HG02588 (cell line): ENCODE measurements around the gene MOGAT3.

ENCODE experiments used
- ATAC-seq: cut with Tn5 transposase; IDR thresholded peaks from one replicate; pipeline ENCODE4 v1.9.1; 2021; ENCODE audit warnings: mild to moderate bottlenecking, moderate library complexity; ENCODE audit not compliant: unreplicated experiment

Gene MOGAT3

DNA sequence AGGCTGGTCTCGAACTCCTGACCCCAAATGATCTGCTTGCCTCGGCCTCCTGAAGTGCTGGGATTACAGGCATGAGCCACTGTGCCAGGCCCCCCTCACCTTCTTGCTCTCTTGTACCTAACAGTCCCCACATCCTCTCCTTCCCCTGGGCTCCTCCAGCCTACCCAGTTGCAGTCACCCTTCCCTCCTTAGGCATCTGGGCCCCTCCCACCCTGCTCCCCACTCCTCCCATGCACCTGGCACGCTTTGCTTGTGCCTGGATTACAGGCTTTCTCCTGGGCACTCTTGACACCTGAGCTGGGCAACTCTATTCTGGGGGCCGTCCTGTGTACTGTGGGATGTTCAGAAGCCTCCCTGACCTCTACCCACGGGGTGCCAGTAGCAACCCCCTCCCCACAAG, 33.8 kb upstream of the MOGAT3 start:
- no peak for ATAC-seq

DNA sequence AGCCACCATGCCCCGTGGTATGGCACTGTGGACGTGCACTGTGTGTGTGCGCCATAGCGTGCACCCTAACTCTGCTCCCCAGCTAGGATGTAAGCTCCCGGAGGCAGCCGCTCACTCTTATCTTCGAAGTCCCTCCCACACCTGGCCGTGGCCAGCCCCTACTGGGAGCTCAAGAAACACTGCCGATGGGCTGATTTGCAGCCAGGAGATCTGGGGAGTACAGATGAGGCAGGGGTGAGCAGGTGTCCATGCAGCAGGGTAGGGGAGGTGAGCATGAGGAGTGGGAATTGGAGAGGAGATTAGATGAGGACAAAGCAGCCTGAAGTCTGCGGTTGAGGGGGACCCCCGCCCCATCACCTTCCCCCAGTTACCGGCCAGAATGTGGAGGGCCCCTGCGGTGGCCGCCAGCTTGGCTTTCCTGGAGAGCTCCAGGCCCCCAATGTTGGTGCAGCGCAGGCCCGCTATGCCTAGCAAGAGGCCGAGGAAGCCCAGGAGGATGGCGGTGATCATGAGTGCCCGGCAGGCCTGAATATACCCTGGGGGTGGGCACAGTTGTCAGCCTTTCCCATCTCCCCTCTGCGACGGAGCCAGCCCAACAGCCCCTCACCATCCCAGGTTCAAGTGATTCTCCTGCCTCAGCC, 33.2 kb upstream of the MOGAT3 start:
- ATAC-seq = no peak

DNA sequence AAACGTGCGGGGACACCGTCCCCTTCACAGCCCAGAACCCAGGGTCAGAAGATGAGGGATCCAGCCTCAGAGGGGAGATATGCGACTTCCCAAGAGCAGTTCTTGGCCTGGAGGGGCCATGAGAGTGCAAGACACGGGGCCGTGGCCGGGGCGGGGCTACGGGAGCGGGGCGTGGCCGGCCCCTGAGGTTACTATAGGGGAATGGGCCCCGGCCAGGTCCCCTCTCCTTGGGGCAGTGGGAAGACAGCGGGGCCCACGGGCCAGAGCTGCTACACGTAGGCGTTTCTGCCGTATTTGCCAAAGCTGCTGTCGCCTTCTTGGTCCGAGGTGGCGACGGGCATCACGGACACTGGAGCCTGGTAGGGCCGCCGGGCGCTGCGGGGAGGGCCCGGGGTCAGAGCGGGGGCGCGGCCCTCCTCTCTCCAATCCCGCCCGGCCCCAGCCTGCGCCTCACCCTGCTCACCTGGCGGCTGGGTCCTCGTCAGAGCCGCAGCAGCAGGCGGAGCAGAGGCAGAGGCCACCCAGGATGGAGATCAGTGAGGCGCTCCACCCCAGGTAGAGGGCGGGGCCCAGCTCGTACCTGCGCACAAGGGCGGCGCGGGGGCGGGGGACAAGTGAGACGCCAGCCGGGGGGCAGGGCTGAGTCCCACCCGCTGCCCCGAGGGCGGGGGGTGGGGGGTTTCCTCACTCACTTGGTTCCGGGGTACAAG, 31.5 kb upstream of the MOGAT3 start:
- no peak for ATAC-seq

DNA sequence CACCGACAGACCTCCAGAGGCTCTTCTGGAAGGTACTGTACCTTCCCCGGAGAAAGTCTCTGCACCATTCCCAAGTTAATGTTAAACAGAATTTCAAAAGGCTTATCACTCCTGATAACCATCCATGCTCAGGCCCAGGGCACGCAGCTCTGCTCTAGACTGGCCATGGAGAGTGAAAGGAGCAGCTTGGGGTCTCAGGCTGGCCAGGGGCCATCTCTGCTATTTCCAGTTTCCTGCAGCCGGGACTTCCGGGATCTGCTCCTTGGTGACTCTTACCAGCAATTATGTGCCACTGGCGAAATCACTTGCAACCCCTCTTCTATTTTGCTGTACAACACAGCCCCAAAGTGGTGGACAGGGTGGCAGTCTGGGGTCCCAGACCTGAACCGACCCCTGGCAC, 30.8 kb upstream of the MOGAT3 start:
- no peak for ATAC-seq

DNA sequence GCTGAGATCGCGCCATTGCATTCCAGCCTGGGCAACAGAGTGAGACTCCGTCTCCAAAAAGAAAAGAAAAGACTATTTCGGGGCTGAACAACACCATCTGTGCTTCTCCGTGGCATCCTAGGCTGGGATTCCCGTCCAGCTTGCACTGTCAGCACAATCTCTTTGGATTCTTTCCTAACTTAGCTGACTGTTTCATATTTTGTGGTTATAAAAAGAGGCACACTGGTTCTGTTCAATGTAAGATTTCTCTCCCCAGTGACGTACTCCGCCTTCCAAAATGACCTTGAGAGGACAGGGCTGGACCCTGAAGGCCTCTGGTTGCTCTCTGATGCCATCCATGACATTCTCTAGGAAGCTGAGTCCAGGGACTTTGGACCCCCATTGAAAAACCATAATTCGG, 25.9 kb upstream of the MOGAT3 start:
- no peak for ATAC-seq

DNA sequence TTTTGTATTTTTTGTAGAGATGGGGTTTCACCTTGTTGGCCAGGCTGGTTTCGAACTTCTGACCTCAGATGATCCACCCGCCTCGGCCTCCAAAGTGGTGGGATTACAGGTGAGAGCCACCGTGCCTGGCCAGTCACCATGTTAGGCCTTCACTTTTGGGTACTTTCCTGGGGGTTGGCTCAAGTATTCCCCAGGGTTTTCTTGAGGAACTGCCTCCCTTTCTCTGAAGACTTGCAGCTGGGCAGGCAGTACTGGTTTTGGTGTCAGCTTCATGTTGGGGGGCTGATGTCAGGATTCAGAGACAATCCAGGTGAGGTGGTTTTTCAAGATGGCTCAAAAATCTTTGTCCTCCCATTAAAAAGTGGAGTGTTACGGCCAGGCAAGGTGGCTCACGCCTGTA, 24.8 kb upstream of the MOGAT3 start:
- no peak for ATAC-seq

DNA sequence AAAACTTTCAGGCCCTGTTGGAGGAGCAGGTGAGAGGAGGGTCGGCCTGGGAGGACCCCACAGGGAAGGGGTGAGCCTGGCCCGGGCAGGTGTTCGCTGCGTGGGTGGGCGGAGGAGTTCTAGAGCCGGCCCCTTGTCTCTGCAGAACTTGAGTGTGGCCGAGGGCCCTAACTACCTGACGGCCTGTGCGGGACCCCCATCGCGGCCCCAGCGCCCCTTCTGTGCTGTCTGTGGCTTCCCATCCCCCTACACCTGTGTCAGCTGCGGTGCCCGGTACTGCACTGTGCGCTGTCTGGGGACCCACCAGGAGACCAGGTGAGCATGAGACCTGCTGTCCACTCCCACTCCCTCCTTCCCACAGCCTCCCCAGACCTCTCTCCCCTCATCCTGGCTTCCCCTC, 22.7 kb upstream of the MOGAT3 start:
- ATAC-seq = no peak

DNA sequence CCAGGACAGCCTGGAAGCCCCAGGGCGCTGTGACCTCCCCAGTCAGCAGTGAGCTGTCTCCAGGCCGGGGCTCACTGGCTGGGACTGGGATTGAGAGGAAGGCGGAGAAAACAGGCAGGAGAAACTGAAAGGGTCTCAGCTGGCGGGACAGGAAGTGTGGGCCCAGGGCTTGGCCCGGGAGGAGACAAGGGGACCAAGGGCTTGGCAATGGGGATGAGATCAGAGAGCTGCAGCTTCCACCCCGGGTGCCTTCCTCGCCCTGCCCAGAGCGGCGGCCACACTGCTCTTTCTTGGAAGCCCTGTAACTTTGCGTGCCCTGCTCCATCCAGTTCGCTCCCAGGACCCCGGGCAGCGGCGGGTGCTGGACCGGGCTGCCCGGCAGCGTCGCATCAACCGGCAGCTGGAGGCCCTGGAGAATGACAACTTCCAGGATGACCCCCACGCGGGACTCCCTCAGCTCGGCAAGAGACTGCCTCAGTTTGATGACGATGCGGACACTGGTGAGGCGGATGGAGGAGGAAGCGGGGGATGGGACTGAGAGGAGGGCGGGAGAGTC, 21.5 kb upstream of the MOGAT3 start:
- ATAC-seq = no peak

DNA sequence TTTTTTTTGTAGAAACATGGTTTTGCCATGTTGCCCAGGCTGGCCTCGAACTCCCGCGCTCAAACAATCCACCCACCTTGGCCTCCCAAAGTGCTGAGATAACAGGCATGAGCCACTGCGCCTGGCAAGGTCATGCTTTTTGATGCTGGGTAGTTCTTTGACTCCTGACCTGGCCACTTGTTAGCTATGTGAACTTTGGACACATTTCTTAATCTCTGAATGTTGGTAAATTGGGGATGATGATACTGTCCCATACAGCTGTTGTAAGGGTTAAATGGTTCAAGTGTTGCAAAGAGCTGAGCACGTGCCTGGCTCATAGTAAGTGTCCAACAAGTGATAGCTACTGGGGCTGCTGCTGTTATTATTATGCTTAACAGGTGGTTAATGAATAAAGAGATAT, 19.5 kb upstream of the MOGAT3 start:
- ATAC-seq = no peak

DNA sequence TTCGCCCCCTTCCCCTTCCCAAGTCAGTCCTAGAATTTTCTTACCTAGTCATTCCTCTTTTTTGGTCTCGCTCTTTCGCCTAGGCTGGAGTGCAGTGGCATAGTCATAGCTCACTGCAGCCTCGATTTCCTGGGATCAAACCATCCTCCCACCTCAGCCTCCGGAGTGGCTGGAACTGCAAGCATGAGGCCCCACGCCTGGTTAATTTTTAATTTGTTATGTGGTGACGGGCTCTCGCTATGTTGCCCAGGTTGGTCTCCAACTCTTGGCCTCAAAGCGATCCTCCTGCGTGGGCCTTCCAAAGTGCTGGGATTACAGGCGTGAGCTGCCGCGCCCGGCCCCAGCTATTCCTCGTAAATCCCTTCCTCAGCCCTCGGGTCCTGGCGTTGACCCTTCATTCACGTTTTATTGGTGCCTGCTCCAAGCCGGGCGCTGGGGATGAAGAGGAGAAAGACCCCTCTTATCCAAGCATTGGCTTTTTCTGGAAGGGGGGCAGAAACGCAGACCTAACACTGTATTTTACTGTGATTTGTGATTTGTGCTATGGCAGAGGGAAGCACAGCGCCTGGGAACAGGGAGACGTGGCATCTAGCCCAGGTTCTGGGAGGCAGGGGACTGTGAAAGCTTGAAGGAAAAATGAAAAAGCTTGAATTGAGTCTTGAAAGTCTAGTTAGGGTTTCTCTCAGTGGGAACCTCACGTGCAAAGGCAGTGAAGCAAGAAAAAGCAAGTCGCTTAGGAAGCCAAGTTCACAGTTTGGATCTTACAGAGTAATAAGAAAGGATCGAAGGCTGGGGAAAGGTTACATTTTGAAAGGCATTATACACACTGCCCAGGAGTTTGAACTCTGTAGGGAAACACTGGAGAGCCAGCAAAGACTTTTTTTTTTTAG, 17.6 kb upstream of the MOGAT3 start:
- ATAC-seq = peak; percentile 6

DNA sequence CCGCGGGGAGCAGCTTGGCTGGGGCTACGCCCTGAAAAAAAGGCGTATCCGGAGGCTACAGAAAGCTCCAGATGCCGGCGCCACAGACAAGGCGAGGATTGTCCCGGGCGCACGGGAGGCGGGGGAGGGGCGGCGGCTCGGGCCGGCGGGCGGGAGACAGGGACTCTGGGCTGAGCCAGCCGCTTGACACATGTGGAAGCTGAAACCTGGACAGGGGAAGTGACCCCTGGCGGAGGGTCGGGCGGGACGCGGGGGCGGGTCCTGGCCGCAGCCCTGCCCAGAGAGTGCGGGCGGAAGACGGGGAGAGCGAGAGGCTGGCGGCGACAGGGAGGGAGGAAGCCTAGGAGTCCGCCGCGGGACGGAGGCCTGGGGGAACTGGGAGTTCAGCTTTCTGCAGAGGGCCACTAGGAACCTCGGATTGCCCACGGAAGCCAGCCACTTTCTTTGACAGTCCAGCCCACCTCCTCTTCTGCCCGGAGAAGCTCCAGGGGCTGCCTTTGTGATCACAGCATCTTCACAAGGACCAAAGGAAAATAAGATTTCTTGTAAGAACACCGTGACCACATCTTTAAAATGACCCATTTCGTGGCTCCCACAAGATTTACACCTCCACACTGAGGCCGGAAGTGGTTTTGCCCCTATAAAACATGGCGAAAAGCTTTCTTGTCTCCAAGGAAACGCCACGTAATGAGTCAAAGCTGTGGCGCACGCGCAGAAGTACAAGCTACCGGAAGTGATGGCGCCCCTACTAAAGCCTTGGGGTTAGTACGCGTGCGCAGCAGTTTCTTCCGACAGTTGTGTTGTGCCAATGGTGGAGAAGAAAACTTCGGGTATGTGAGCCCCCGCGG, 16.8 kb upstream of the MOGAT3 start, which contains the start of the genes PLOD3 and ZNHIT1:
PLOD3 (minus strand) TSS at position 194 of the 848 bp plus-strand sequence. CDS start 307 bp downstream, outside the sequence.
ZNHIT1 (plus strand) TSS at position 778 of the 848 bp plus-strand sequence; CDS start at position 809, 31 bp downstream.
- ATAC-seq = peak; percentile 60

DNA sequence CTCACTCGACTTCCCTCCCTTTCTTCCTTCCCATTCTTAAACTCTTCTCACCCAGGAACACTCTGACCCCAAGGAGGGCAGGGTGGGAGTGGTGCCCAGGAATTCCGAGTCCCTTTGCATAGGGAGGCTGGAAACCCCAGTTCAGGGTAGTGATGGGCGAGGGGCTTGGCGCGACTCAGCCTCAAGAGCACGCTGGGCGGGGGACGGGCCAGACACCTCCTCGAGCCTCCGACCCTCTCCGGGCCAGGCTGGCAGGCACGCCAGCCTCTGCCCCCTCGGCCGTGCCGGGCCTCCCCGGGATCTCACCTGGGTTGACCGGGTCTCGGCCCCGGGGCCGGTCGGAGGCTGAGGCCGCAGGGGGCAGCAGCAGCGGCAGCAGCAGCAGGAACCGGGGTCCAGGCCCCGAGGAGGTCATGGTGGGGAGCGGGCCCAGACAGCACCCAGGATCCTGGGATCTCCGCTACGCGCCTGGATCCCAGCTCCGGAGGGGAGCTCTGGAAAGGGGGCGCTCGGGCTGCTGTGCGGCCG, 16.1 kb upstream of the MOGAT3 start:
- ATAC-seq = peak; percentile 16

DNA sequence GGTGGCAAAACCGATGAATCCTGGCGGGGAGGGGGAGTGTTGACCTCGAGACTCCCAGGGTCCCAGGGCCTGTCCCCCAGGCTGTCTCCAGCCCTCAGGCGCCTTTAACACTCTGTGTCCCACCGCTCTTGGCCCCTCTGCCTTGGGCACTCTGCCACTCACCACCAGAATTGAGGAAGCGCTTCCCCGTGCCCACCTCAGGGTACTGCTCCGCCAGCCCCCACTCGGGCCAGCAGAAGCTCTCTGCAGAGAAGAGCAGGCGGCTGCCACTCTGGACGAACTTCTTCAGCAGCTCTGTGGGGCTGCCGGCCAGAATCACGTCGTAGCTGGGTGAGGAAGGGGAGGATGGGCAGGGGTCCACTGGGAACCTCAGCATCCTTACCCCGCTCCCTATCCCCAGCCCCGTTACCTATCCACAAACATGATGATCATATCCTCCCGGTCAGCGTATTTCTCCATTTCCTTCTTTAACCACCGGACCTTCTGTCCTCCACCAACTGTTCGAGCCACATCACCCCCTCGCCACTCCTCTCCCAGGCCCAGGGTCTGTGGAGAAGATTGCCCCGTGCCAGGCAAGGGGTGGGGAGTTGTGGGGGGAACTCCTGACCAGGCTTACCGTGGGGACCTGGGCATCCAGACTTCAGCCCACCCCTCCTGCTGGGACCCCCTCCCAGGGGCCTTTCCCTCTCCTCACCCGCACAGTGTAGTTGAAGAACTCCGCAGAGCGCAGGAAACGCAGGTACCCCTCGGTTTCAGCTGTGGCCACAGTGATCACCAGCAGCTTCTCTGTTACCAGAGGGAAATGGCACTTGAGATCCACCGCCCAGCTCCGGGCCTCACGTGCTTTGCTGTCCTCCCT, 15.4 kb upstream of the MOGAT3 start:
- ATAC-seq = no peak

DNA sequence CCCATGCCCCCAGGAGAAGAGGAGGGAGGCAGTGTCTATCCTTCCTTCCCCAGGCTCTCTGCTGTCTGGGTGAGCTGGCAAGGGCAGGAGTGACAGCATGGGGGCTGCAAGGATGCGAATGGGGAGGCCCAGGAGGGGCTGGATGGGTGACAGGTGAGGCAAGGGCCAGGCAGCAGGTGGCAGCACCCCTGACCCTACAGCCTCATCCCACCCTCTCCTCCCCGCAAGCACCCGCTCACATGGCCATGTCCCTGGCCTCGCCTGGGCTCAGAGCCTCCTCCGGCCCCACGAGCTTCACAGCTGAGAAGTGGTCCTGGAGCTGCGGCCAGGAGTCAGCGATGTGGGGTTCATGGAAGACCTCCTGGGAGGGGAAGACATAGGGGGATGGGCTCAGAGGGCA, 11.2 kb upstream of the MOGAT3 start:
- ATAC-seq = no peak

DNA sequence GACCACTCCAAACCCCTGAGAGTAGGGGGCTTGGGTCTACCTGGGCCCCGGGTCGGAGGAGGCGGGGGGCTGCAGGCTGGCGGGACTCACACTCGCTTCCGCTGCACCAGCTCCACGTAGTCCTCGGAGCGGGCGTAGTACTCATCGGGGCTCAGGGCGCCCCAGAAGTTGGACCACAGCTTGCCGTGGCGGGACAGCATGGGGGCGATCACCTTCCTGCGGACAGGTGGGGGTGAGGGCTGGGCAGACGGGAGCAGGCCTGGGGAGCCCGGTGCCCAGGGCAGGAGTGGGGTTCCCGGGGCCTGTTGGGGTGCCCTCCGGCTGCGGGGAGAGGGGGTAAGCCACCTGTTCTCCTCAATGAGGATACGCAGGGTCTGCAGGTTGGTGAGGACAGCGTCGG, 10.7 kb upstream of the MOGAT3 start:
- ATAC-seq = no peak

DNA sequence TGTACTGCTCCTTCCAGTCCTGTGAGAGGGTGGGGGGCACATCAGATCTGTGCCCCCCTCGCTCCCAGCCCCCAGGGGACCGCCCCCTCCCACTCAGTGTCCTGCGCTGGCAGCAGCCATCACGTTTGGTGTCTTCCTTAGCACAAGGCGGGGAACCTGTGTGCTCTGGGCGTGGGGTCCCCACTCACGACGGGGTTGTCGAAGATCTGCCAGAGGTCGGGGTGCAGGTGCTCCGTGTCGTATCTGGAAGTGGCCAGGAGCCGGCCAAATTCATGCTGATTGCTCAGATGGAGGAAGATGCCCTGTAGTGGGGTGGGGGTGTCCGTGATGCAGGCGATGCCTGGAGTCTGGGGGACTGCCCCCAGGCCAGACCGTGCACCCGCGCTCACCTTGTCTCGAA, 9.3 kb upstream of the MOGAT3 start:
- ATAC-seq = no peak

DNA sequence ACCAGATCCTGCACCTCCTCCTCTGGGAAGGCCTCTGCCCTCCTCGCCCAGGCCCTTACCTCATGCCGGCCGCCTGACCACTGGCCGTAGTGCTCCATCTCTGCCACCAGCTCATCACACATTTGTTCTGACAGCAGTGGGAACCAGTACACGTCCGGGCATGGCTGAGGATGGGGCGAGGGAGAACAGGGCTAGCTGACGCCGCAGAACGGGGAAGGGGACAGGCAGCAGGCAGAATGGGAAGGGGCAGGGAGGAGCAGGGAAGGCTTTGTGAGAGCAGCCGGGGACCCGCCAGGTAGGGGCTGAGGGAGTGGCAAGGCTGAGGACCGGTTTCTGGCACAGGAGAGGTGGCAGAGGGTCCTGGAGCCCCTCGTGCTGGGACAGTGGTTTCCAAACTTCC, 8.0 kb upstream of the MOGAT3 start:
- ATAC-seq = no peak

DNA sequence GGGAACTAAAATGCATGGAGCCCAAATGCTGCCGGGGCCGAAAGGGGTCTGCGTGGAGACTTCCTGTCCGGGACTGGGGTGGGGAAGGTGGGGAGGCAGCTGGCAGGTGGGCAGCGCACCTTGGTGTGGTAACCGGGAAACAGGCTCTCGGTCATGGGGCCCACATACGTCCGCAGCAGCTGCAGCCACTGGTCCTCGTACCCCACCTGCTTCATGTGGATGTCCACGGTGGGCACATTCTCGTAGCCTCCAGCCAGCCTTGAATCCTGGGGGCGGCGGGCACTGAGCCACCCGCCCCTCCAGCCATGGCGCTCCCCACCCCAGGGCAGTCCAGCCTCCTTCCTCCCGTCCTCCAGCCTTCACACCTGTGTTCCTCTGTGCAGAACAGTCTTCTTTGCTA, 6.6 kb upstream of the MOGAT3 start:
- no peak for ATAC-seq

DNA sequence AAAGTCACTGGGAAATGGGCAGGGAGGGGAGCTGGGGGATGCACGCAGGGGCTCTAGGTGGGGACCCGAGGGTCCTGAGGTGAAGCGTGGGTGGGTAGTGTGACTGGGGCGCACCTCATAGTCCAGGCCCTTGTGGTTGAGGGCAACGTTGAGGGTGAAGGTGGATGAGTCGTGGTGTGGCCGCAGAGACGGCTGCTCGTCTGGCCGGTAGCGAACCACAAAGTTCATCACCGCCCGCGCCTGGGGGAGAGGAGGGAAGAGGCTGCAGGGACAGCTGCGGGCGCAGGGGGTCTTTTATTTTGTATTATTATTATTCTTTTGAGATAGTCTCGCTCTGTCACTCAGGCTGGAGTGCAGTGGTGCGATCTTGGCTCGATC, 5.8 kb upstream of the MOGAT3 start:
- ATAC-seq = no peak
